Skeletal muscle tissue (tissue), 4 donors: ENCODE measurements around the gene FHIT. TPM values are rescaled to one million over a fixed set of nuclear protein-coding genes. Genes with fewer than 3 reads are reported as not detected.

Source experiments
- H3K27ac ChIP-seq: one replicate; pipeline ENCODE4 v1.7.0; 2013; ENCODE audit warnings: mild to moderate bottlenecking, low read depth, low read length, inconsistent platforms
- H3K27me3 ChIP-seq, 3 donors: one replicate each; pipeline ENCODE4 v1.7.0; 2013; ENCODE audit warnings: low read length in 3 of 3; ENCODE audit not compliant: control insufficient read depth in 3 of 3, insufficient read depth in 3 of 3
- H3K36me3 ChIP-seq, 3 donors: one replicate each; pipeline ENCODE4 v1.7.0; 2013; ENCODE audit warnings: low read length in 3 of 3; ENCODE audit not compliant: control insufficient read depth in 3 of 3, insufficient read depth in 3 of 3
- H3K4me1 ChIP-seq, 3 donors: one replicate each; pipeline ENCODE4 v1.7.0; 2013; ENCODE audit warnings: low read length in 3 of 3, mild to moderate bottlenecking in 3 of 3; ENCODE audit not compliant: control insufficient read depth in 3 of 3, insufficient read depth in 3 of 3
- H3K4me3 ChIP-seq, 3 donors: one replicate each; pipeline ENCODE4 v1.7.0; 2013; ENCODE audit warnings: low read length in 3 of 3
- H3K9ac ChIP-seq, 3 donors: one replicate each; pipeline ENCODE4 v1.7.0; 2013; ENCODE audit warnings: low read length in 3 of 3, mild to moderate bottlenecking in 3 of 3, moderate library complexity in 2 of 3, low read depth in 1 of 3
- H3K9me3 ChIP-seq, 3 donors: one replicate each; pipeline ENCODE4 v1.7.0; 2013; ENCODE audit warnings: low read length in 3 of 3; ENCODE audit not compliant: control insufficient read depth in 3 of 3
- total RNA-seq: library from RNA; depleted of rRNA; stranded (reverse); fragments of >200 nt; gene quantifications from one replicate; pipeline ENCODE4 v1.2.3, GENCODE V29; 2014
- donor health status: Osteomylitis.

FHIT gene
- total RNA-seq, 1 donor from 2014 or later = 4.2 TPM

DNA sequence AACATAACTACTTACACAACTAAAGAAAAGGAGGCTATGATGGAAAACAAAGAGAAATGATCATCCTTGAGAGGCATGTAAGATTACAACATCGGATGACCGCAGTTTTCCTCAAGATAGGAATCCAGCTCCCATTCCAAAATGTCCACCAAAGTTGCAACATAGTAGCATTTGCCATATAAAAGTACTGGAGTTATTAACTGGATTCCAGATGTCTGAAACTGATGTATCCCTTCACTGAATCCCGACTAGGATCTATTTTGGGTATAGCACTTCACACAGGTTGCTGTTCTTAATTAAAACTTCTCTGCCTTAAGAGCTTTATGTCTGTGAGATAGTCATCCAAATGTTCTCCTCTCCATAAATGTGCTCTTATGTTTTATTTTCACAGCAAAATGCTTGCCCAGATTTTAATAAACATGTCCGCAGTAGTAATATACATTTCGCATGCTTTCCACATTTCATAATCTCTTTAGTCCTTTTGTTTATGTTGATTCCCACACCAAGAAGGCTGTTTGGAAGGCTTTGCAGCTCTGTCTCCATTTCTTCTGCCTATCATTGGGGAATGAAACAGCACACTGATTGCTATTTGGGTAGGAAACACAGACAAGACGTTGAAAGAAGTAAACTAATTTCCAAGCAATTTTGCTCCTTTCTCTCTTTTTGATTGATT, 1484.9 kb downstream of the FHIT start:
- Histone ChIP-seq H3K27ac (no peak overlapping the region), H3K36me3 (no peaks in the 10 kb centered on the region), H3K9ac (no peak overlapping the region), H3K27me3 (no peaks in the 10 kb centered on the region), H3K4me1 (peaks cover 0 to 3% (median 0%) of the 10 kb centered on the region in 3 donors), H3K4me3 (no peak overlapping the region), H3K9me3 (peaks cover 0 to 2% (median 0%) of the 10 kb centered on the region in 3 donors)

DNA sequence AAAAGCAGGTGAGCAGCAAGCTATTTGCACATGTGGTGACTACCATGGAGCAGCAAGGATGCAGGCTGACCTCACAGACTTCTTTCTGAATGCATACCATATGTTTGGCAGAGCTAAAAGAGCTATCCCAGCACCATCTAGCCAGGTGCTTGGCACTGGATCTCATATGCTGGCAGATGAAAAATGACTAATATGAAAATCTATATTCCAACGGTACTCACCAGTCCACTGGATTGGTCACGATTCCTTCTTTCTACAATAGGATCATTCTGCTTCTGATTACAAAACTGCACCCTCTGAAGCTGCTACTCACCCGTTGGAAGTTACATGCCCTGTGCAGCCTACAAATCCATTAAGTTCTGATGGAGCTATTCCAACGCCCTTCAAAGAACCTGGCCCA, 1487.1 kb downstream of the FHIT start:
- Histone ChIP-seq H3K27ac (no peak overlapping the region), H3K9ac (no peak overlapping the region), H3K4me3 (no peak overlapping the region), H3K4me1 (peaks cover 0 to 3% (median 0%) of the 10 kb centered on the region in 3 donors), H3K9me3 (peaks cover 0 to under 1% (median 0%) of the 10 kb centered on the region in 3 donors), H3K27me3 (no peaks in the 10 kb centered on the region), H3K36me3 (no peaks in the 10 kb centered on the region)

DNA sequence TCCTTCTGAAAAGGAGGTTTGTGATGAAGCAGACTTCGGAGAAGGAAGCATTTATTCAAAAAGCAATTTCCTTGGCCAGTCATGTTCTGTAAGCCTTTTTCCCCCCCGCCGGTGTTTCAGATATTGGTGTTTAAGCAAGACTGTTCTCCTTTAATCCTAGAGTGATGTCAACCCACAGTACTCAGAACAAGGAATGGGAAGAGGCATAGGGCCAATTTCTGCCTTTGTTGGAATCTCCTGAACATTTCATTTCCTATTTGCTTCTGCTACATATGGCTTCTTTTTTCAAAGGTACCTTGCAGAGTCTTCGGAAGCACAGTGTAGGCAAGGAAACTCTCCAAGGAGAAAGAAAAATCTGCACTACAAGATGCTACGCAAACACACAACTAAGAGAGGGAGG, 1488.3 kb downstream of the FHIT start:
- H3K36me3 ChIP-seq = no peaks in the 10 kb centered on the region
- no peaks in the 10 kb centered on the region for H3K27me3 ChIP-seq
- no peaks in the 10 kb centered on the region for H3K9me3 ChIP-seq
- H3K4me3 ChIP-seq = no peak overlapping the region
- H3K4me1 ChIP-seq = peaks cover 0 to 3% (median 0%) of the 10 kb centered on the region in 3 donors
- no peak overlapping the region for H3K27ac ChIP-seq
- no peak overlapping the region for H3K9ac ChIP-seq

GRCh38 chr3:59759298-59760031, 1491.8 kb downstream of the FHIT start:
- Histone ChIP-seq H3K36me3 (no peaks in the 10 kb centered on the region), H3K27me3 (no peaks in the 10 kb centered on the region), H3K27ac (no peak overlapping the region), H3K4me3 (no peak overlapping the region), H3K9ac (no peak overlapping the region), H3K4me1 (peaks cover 0 to 3% (median 0%) of the 10 kb centered on the region in 3 donors), H3K9me3 (no peaks in the 10 kb centered on the region)

GRCh38 chr3:59758672-59759071, 1492.6 kb downstream of the FHIT start:
- Histone ChIP-seq H3K27ac (no peak overlapping the region), H3K4me3 (no peak overlapping the region), H3K9ac (no peak overlapping the region), H3K27me3 (no peaks in the 10 kb centered on the region), H3K4me1 (no peaks in the 10 kb centered on the region), H3K36me3 (no peaks in the 10 kb centered on the region), H3K9me3 (no peaks in the 10 kb centered on the region)

DNA sequence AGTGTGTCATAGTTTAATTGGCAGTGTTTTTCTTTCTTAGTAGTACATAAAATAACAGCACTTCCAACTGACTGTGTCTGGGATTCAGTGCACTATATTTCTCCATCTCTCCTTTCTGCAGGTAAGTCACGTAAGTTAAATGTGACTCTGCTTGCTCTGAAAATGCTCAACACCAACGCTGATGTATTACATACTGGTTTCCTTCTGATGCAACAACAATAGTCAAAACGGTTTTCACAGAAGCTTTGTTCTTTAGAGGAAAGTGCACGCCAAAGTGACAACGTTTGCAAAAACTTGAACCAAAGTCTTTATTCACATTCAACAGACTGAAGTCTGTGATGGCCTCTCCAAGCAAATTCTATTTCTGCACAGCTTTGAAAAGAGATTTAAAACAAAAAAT, 1494.3 kb downstream of the FHIT start:
- Histone ChIP-seq H3K27ac (no peak overlapping the region), H3K36me3 (no peaks in the 10 kb centered on the region), H3K9ac (no peak overlapping the region), H3K4me3 (no peak overlapping the region), H3K4me1 (no peaks in the 10 kb centered on the region), H3K27me3 (no peaks in the 10 kb centered on the region), H3K9me3 (no peaks in the 10 kb centered on the region)

DNA sequence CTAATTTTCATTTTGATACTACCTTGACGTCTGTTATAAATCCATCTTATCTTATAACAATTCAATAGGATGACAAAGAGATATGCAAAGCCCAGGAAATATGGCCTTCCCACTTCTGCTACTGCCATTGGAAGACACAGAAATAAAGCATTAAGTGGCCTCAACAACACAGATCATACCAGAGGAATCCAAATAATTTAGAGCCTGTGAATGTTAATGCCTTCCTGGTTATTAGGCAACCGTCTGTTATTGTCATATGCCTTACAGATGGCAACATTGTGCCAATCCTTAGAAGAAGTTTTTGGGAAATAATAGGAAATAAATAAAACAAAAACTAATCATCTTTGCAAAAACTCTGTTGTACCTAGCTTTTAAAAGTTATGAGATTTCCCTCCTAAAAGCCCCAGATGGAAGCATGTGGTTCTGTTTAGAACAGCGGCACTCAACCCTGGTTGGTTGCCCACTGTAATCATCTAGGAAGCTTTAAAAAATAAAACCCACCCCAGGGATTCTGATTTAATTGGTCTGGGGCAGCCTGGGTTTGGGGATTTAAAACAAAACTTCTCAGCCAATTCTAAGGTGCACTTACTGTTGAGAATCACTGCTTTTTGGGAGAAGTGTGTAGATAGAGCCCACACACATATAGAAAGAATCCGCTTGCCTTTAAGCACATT, 1496.7 kb downstream of the FHIT start:
- H3K27me3 ChIP-seq = no peaks in the 10 kb centered on the region
- no peaks in the 10 kb centered on the region for H3K36me3 ChIP-seq
- no peaks in the 10 kb centered on the region for H3K9me3 ChIP-seq
- H3K4me3 ChIP-seq = no peak overlapping the region
- H3K4me1 ChIP-seq = no peaks in the 10 kb centered on the region
- H3K9ac ChIP-seq = no peak overlapping the region
- no peak overlapping the region for H3K27ac ChIP-seq

DNA sequence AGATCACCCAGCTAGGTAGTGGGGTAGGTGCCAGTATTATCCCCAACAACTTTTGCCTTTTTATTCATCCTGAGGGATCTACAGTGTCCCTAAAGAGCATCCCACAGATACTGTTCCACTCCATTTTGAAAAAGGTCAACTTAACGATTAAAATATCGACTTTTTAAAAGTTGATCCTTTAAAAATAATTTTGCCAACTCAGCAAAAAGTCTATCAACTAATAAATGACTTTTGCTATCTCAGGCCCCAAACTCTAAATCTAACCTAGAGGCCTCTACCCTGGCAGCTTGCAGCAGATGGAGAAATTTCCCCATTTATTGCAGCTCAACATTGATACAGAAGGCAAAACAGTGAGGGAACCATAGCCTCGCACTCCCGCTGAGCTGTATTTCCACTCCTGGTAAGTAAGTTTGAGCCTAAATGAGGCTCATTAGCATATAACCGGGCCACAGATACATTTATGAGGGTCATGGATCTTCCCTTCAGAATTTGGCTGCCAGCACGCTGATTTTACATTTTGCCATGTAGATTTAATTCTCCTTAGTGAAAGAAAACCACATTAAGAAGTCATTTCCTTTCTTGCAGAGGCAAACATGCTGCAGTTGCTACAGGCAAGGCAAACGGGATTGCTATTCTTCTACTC, 1497.3 kb downstream of the FHIT start:
- no peaks in the 10 kb centered on the region for H3K27me3 ChIP-seq

DNA sequence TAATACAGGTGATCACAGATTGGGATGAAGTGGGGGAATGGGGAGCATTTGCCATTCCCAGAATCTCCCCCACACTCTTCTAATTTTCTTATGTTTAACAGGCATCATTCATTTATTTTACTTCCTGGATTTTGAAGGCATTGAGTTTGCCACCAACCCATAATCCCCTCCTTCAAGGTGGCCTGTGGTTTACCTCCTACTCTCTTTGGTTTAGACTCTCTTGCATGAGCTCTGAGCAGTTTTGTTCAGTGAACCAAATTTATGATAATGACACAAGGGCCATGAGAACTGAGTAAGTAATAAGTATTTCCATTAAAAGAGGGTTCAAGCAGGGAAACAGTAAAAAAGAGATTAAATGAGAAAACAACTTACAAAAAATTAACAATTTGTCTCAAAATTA, 1498.3 kb downstream of the FHIT start:
- H3K4me1 ChIP-seq = no peaks in the 10 kb centered on the region
- H3K4me3 ChIP-seq = no peak overlapping the region
- no peak overlapping the region for H3K27ac ChIP-seq
- H3K9me3 ChIP-seq = no peaks in the 10 kb centered on the region
- no peaks in the 10 kb centered on the region for H3K36me3 ChIP-seq
- H3K9ac ChIP-seq = no peak overlapping the region
- no peaks in the 10 kb centered on the region for H3K27me3 ChIP-seq

More for the DNA sequence above, 1497.3 kb downstream of the FHIT start:
- Histone ChIP-seq H3K9ac (no peak overlapping the region), H3K27ac (no peak overlapping the region), H3K9me3 (no peaks in the 10 kb centered on the region), H3K4me1 (no peaks in the 10 kb centered on the region), H3K36me3 (no peaks in the 10 kb centered on the region), H3K4me3 (no peak overlapping the region)
